Kidney epithelial cell (primary cell): Measurements from ENCODE around the gene PSAP. TPM values are rescaled to one million over a fixed set of nuclear protein-coding genes. Genes with fewer than 3 reads are reported as not detected.

Experiments used
- DNase-seq: peaks from one replicate; pipeline ENCODE4 v3.0.0-alpha.2; 2010; ENCODE audit warnings: low read depth
- H3K27me3 ChIP-seq: 2 replicates; pipeline ENCODE4 v1.6.0; 2011; ENCODE audit warnings: low read length; ENCODE audit not compliant: control insufficient read depth, insufficient read depth
- H3K36me3 ChIP-seq: 2 replicates; pipeline ENCODE4 v1.5.1; 2011; ENCODE audit warnings: low read length; ENCODE audit not compliant: control insufficient read depth, insufficient read depth
- H3K4me3 ChIP-seq: 2 replicates; pipeline ENCODE4 v1.5.1; 2011; ENCODE audit warnings: low read depth, mild to moderate bottlenecking, control low read depth, low read length
- CTCF ChIP-seq: IDR thresholded peaks from 2 replicates; pipeline ENCODE4 v1.5.1; 2011; ENCODE audit warnings: mild to moderate bottlenecking, moderate library complexity, low read length, control low read depth, inconsistent platforms; ENCODE audit not compliant: insufficient read depth, poor library complexity, severe bottlenecking
- total RNA-seq: library from RNA; depleted of rRNA; stranded (reverse); fragments of >200 nt; gene quantifications from 2 replicates; pipeline ENCODE4 v1.2.3, GENCODE V29; 2015

PSAP gene
- total RNA-seq, 1 donor from 2014 or later: 1,398 TPM

GRCh38 chr10:71806704-71807556 is 44.1 kb downstream of the PSAP start:
- DNase-seq: no peak
- TF ChIP-seq CTCF: no peak
- no peaks in the 10 kb centered on the region for H3K36me3 ChIP-seq
- H3K4me3 ChIP-seq: no peak overlapping the region
- H3K27me3 ChIP-seq: peaks cover 12% of the 10 kb centered on the region

GRCh38 chr10:71805776-71806703 is 45.0 kb downstream of the PSAP start:
- TF ChIP-seq CTCF: no peak
- DNase-seq: peak; percentile 10
- H3K36me3 ChIP-seq: no peaks in the 10 kb centered on the region
- H3K27me3 ChIP-seq: peaks cover 12% of the 10 kb centered on the region
- no peak overlapping the region for H3K4me3 ChIP-seq

GRCh38 chr10:71804077-71804476 is 47.0 kb downstream of the PSAP start:
- no peak for DNase-seq
- TF ChIP-seq CTCF: no peak
- Histone ChIP-seq H3K4me3 (no peak overlapping the region), H3K36me3 (no peaks in the 10 kb centered on the region), H3K27me3 (peaks cover 12% of the 10 kb centered on the region)

GRCh38 chr10:71802715-71803488 is 48.1 kb downstream of the PSAP start:
- Histone ChIP-seq H3K36me3 (no peaks in the 10 kb centered on the region), H3K27me3 (peaks cover 12% of the 10 kb centered on the region), H3K4me3 (no peak overlapping the region)
- DNase-seq: no peak
- TF ChIP-seq CTCF: no peak

- H3K27me3 ChIP-seq: peaks cover 12% of the 10 kb centered on the region
- no peak for DNase-seq
Measured at GRCh38 chr10:71802235-71802634, 48.8 kb downstream of the PSAP start.

More at GRCh38 chr10:71802235-71802634, 48.8 kb downstream of the PSAP start:
- Histone ChIP-seq H3K4me3 (no peak overlapping the region), H3K36me3 (no peaks in the 10 kb centered on the region)
- no peak for TF ChIP-seq CTCF
